Measurements from ENCODE around the gene HERPUD2. TPM values are rescaled to one million over a fixed set of nuclear protein-coding genes. Genes with fewer than 3 reads are reported as not detected.
"Not testable (repeated sequence)": the region's sequence is repeated elsewhere in the genome, so short reads cannot be mapped to it uniquely, and the experiment has no call there.

Gene HERPUD2
- total RNA-seq, 2 donors from 2014 or later: 20.2 to 24.2 TPM

DNA sequence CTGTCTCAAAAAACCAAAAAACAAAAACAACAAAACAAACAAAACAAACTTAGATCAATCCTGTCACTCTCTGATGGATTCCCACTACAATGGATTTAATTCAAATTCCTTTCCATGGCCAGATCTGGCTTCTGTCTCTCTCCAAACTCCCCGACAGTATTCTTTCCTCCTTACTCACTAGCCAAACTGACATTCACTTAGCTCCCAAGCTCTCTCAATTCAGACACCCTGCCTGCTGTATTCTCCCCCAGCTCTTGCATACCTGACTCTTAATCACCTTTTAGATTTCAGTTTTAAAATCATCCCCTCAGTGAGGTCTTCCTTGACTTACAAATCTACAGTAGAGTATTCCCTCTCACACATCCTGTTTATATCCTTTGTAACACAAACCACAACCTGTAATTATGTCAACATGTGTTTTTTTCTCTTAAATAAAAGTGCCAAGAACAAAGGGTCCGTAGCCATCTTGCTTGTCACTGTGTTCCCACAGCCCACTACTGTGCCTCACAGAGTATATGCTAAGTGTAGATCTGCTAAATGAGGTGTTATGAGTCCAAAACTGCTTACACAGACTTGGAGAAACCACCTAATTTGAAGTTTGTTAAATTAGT, 14.4 kb downstream of the HERPUD2 start:
- no peak overlapping the region for H3K9ac ChIP-seq (ENCODE audit: low read depth in 2 of 2, low read length in 2 of 2)
- no peaks in the 10 kb centered on the region for H3K9me3 ChIP-seq
- H3K27me3 ChIP-seq: no peaks in the 10 kb centered on the region
- DNase-seq: no peak
- no peaks in the 10 kb centered on the region for H3K36me3 ChIP-seq
- H3K27ac ChIP-seq: no peak overlapping the region
- H3K4me3 ChIP-seq: no peak overlapping the region
- intact Hi-C loops (cut with DNase I): no loop called here
- no peaks in the 10 kb centered on the region for H3K4me1 ChIP-seq
- TF ChIP-seq, protein P1, sequence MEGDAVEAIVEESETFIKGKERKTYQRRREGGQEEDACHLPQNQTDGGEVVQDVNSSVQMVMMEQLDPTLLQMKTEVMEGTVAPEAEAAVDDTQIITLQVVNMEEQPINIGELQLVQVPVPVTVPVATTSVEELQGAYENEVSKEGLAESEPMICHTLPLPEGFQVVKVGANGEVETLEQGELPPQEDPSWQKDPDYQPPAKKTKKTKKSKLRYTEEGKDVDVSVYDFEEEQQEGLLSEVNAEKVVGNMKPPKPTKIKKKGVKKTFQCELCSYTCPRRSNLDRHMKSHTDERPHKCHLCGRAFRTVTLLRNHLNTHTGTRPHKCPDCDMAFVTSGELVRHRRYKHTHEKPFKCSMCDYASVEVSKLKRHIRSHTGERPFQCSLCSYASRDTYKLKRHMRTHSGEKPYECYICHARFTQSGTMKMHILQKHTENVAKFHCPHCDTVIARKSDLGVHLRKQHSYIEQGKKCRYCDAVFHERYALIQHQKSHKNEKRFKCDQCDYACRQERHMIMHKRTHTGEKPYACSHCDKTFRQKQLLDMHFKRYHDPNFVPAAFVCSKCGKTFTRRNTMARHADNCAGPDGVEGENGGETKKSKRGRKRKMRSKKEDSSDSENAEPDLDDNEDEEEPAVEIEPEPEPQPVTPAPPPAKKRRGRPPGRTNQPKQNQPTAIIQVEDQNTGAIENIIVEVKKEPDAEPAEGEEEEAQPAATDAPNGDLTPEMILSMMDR (IDR thresholded peaks at IDR 0.05): no peak

GRCh38 chr7:35677582-35678356, 17.2 kb downstream of the HERPUD2 start:
- no peaks in the 10 kb centered on the region for H3K36me3 ChIP-seq
- no peaks in the 10 kb centered on the region for H3K27me3 ChIP-seq
- no peaks in the 10 kb centered on the region for H3K4me1 ChIP-seq
- DNase-seq: no peak
- intact Hi-C loops (cut with DNase I): no loop called here
- H3K9ac ChIP-seq (ENCODE audit: low read depth in 2 of 2, low read length in 2 of 2): no peak overlapping the region
- no peaks in the 10 kb centered on the region for H3K9me3 ChIP-seq
- H3K4me3 ChIP-seq: no peak overlapping the region
- no peak overlapping the region for H3K27ac ChIP-seq
- TF ChIP-seq, protein P1 (IDR thresholded peaks at IDR 0.05): no peak

DNA sequence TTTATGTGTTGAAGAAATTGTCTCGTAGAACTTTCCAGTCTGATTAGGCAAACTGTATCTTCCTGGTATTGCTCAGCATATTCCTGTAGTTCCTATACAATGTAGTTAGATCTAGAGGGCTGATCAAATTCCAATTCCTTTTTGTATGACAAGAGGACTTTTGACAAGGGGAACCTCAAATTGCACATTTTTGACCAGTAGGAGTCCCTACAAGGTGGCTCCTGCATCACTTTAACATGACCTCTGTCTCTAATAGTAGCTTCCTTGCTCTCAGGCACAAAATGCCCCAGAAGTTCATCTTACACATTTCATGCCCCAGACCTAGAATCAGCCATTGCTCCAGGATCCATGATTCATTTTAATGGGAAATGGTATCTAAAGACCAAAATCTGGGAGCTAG, 18.7 kb downstream of the HERPUD2 start:
- Histone ChIP-seq H3K36me3 (no peaks in the 10 kb centered on the region), H3K4me3 (no peak overlapping the region), H3K4me1 (no peaks in the 10 kb centered on the region), H3K27ac (no peak overlapping the region), H3K9ac (ENCODE audit: low read depth in 2 of 2, low read length in 2 of 2) (no peak overlapping the region), H3K27me3 (no peaks in the 10 kb centered on the region), H3K9me3 (no peaks in the 10 kb centered on the region)
- no peak for DNase-seq
- TF ChIP-seq, protein P1 (IDR thresholded peaks at IDR 0.05): no peak
- intact Hi-C loops (cut with DNase I): no loop called here

DNA sequence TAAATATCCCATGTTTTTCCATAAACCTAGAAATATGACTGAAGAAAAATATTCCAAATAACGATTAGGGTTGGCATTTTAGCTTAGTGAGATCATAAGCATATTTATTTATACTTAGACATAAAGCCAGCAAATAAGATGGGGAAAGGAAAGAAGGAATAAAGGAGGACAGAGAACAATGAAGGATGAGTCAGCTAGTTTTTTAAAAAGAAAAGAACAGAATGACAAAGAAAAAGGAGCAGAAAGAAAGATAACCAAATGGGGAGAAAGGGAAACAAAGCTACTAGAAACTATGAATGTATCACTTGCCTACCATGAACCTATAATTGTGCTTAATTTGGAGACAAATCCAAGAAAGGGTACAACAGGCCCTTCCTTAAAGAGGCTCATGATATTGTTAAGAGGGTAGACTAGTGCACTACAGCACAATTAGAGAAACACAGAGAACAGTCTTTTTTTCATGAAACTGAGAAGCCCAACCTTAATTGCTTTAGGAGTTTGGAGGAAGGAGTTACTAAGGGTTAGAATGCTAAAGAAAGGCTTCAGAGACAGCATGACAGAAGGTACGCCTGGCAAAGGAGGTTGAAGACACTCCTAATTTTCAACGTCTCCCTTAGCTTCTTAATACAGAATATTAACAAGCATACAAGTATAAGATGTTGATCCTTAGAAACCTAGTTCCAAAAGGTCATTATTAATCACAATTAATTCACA, 23.9 kb downstream of the HERPUD2 start:
- Histone ChIP-seq H3K9me3 (no peaks in the 10 kb centered on the region), H3K27me3 (no peaks in the 10 kb centered on the region), H3K4me1 (no peaks in the 10 kb centered on the region), H3K27ac (no peak overlapping the region), H3K9ac (ENCODE audit: low read depth in 2 of 2, low read length in 2 of 2) (no peak overlapping the region), H3K4me3 (no peak overlapping the region), H3K36me3 (peaks cover 4% of the 10 kb centered on the region)
- TF ChIP-seq, protein P1 (IDR thresholded peaks at IDR 0.05): no peak
- no peak for DNase-seq
- intact Hi-C loops (cut with DNase I): no loop called here

GRCh38 chr7:35660411-35660810, 34.5 kb downstream of the HERPUD2 start:
- H3K27ac ChIP-seq; intact Hi-C loops (cut with DNase I): not testable (repeated sequence)

More at GRCh38 chr7:35660411-35660810, 34.5 kb downstream of the HERPUD2 start:
- not testable (repeated sequence) for H3K9ac ChIP-seq (ENCODE audit: low read depth in 2 of 2, low read length in 2 of 2); H3K36me3 ChIP-seq; DNase-seq; H3K4me3 ChIP-seq; H3K4me1 ChIP-seq; H3K27me3 ChIP-seq; H3K9me3 ChIP-seq

Data from colonic mucosa (tissue), 4 donors.